ENCODE results near the gene HSPA4.
A peak's percentile ranks its signal among the peaks of the same experiment; 100 is the strongest.
"Not testable (repeated sequence)": the region's sequence is repeated elsewhere in the genome, so short reads cannot be mapped to it uniquely, and the experiment has no call there.

Gene HSPA4

GRCh38 chr5:133051542-133052316 is at the start of gene HSPA4:
TSS of gene HSPA4 (plus strand) at chr5:133052013. CDS start at chr5:133052251, 238 bp downstream.
- DNase-seq (ENCODE audit: low spot score) (peak; percentile 97), FAIRE-seq (peak; percentile 76)

- FAIRE-seq (no peak), DNase-seq (ENCODE audit: low spot score) (no peak)
Measured at GRCh38 chr5:133006653-133007052, 45.2 kb upstream of the HSPA4 start.

GRCh38 chr5:133008455-133008854 is 43.4 kb upstream of the HSPA4 start:
- not testable (repeated sequence) for DNase-seq (ENCODE audit: low spot score); FAIRE-seq

- no peak for FAIRE-seq
- no peak for DNase-seq (ENCODE audit: low spot score)
Measured at GRCh38 chr5:133015466-133015865, 36.3 kb upstream of the HSPA4 start.

- FAIRE-seq (no peak), DNase-seq (ENCODE audit: low spot score) (no peak)
Measured at GRCh38 chr5:133017964-133018363, 33.8 kb upstream of the HSPA4 start.

- FAIRE-seq; DNase-seq (ENCODE audit: low spot score): not testable (repeated sequence)
Measured at GRCh38 chr5:133019471-133019870, 32.3 kb upstream of the HSPA4 start.

GRCh38 chr5:133025804-133026663 is 25.8 kb upstream of the HSPA4 start, which contains the start of gene ZCCHC10:
TSS of gene ZCCHC10 (minus strand) at chr5:133026549. CDS start at chr5:133026537, 12 bp downstream.
- FAIRE-seq = no peak
- DNase-seq (ENCODE audit: low spot score) = peak; percentile 72

- FAIRE-seq (no peak), DNase-seq (ENCODE audit: low spot score) (no peak)
Measured at GRCh38 chr5:133026664-133027153, 25.1 kb upstream of the HSPA4 start.

- no peak for FAIRE-seq
- no peak for DNase-seq (ENCODE audit: low spot score)
Measured at GRCh38 chr5:133029416-133029815, 22.4 kb upstream of the HSPA4 start.

- DNase-seq (ENCODE audit: low spot score) = no peak
- FAIRE-seq = no peak
Measured at GRCh38 chr5:133030343-133031005, 21.3 kb upstream of the HSPA4 start.

GRCh38 chr5:133032852-133033742 is 18.7 kb upstream of the HSPA4 start:
- DNase-seq (ENCODE audit: low spot score) (no peak), FAIRE-seq (no peak)

- no peak for DNase-seq (ENCODE audit: low spot score)
- no peak for FAIRE-seq
Measured at GRCh38 chr5:133034064-133034463, 17.7 kb upstream of the HSPA4 start.

- FAIRE-seq (no peak), DNase-seq (ENCODE audit: low spot score) (no peak)
Measured at GRCh38 chr5:133035224-133035623, 16.6 kb upstream of the HSPA4 start.

GRCh38 chr5:133036677-133037076 is 15.1 kb upstream of the HSPA4 start:
- not testable (repeated sequence) for FAIRE-seq; DNase-seq (ENCODE audit: low spot score)

- FAIRE-seq = no peak
Measured at GRCh38 chr5:133041157-133041784, 10.5 kb upstream of the HSPA4 start.

GRCh38 chr5:133041910-133042309 is 9.9 kb upstream of the HSPA4 start:
- DNase-seq (ENCODE audit: low spot score) = no peak
- no peak for FAIRE-seq

More at GRCh38 chr5:133041157-133041784, 10.5 kb upstream of the HSPA4 start:
- DNase-seq (ENCODE audit: low spot score) = no peak

GRCh38 chr5:133046560-133046959 is 5.3 kb upstream of the HSPA4 start:
- DNase-seq (ENCODE audit: low spot score) = not testable (repeated sequence)

GRCh38 chr5:133047404-133047803 is 4.4 kb upstream of the HSPA4 start:
- DNase-seq (ENCODE audit: low spot score) (no peak), FAIRE-seq (no peak)

More at GRCh38 chr5:133046560-133046959, 5.3 kb upstream of the HSPA4 start:
- FAIRE-seq = not testable (repeated sequence)

GRCh38 chr5:133048993-133049725 is 2.7 kb upstream of the HSPA4 start:
- FAIRE-seq (no peak), DNase-seq (ENCODE audit: low spot score) (no peak)

Data from RCC 7860 (cell line).